DND-41 (cell line): ENCODE results near the gene SPTBN4.

ENCODE experiments used
- ATAC-seq: fragments of 200-7000 bp; cut with Tn5 transposase; 3 replicates; pipeline ENCODE4 v1.9.1; 2021; ENCODE audit warnings: low read depth; ENCODE audit not compliant: insufficient read depth
- DNase-seq: peaks from one replicate; pipeline ENCODE4 v3.0.0-alpha.2; 2020
- H2AFZ ChIP-seq: 2 replicates; pipeline ENCODE4 v1.6.0; 2012; ENCODE audit warnings: low read depth, low read length
- H3K27ac ChIP-seq: 2 replicates; pipeline ENCODE4 v1.5.1; 2012; ENCODE audit warnings: low read length, inconsistent platforms
- H3K27me3 ChIP-seq: fragments of 200-600 bp; sonication (generic); 2 replicates; pipeline ENCODE4 v1.6.0; 2012; ENCODE audit warnings: low read length, mild to moderate bottlenecking, inconsistent platforms; ENCODE audit not compliant: insufficient read depth, poor library complexity
- H3K36me3 ChIP-seq: 2 replicates; pipeline ENCODE4 v1.5.1; 2012; ENCODE audit warnings: low read length, inconsistent platforms; ENCODE audit not compliant: insufficient read depth
- H3K4me1 ChIP-seq: 2 replicates; pipeline ENCODE4 v1.5.1; 2012; ENCODE audit warnings: mild to moderate bottlenecking, low read length; ENCODE audit not compliant: insufficient read depth
- H3K4me2 ChIP-seq: 2 replicates; pipeline ENCODE4 v1.6.0; 2012; ENCODE audit warnings: mild to moderate bottlenecking, moderate library complexity, low read length, inconsistent platforms; ENCODE audit not compliant: insufficient read depth
- H3K4me3 ChIP-seq, 2 experiments: fragments of 200-600 bp in 1 of 2; shearing (Covaris generic) in 1 of 2; 2 replicates each; pipeline ENCODE4 v1.5.1; 2012 to 2016; ENCODE audit warnings: inconsistent platforms in 2 of 2, low read length in 2 of 2, mild to moderate bottlenecking in 2 of 2, low read depth in 1 of 2, moderate library complexity in 1 of 2
- H3K79me2 ChIP-seq: 2 replicates; pipeline ENCODE4 v1.6.0; 2012; ENCODE audit warnings: low read length, inconsistent platforms; ENCODE audit not compliant: insufficient read depth
- H3K9ac ChIP-seq: 2 replicates; pipeline ENCODE4 v1.6.0; 2012; ENCODE audit warnings: low read depth, mild to moderate bottlenecking, inconsistent platforms, low read length, moderate library complexity
- H3K9me3 ChIP-seq: 2 replicates; pipeline ENCODE4 v1.5.1; 2012; ENCODE audit warnings: low read length, moderate library complexity, mild to moderate bottlenecking, inconsistent platforms; ENCODE audit not compliant: insufficient read depth, severe bottlenecking
- H4K20me1 ChIP-seq: 2 replicates; pipeline ENCODE4 v1.6.0; 2012; ENCODE audit warnings: low read length; ENCODE audit not compliant: insufficient read depth
- EZH2 ChIP-seq: IDR thresholded peaks from 3 replicates; pipeline ENCODE4 v1.6.1; 2012; ENCODE audit warnings: borderline replicate concordance, low read depth, mild to moderate bottlenecking, moderate library complexity, low read length, inconsistent platforms; ENCODE audit not compliant: severe bottlenecking
- TF ChIP-seq, protein P1 (sequence below): IDR thresholded peaks from 2 replicates; pipeline ENCODE4 v1.5.1; 2012; ENCODE audit warnings: borderline replicate concordance, low read length, moderate library complexity, mild to moderate bottlenecking; ENCODE audit not compliant: poor library complexity, severe bottlenecking; ENCODE audit errors: extremely low read depth

The SPTBN4 gene

GRCh38 chr19:40553885-40554857 is 87.4 kb downstream of the SPTBN4 start:
- Histone ChIP-seq H3K27ac (no peak overlapping the region), H3K9ac (no peak overlapping the region), H4K20me1 (no peaks in the 10 kb centered on the region), H3K4me2 (no peak overlapping the region), H3K9me3 (no peaks in the 10 kb centered on the region), H3K36me3 (no peaks in the 10 kb centered on the region), H2AFZ (no peak overlapping the region), H3K27me3 (no peaks in the 10 kb centered on the region), H3K4me1 (no peaks in the 10 kb centered on the region), H3K4me3 (no peak overlapping the region), H3K79me2 (no peaks in the 10 kb centered on the region)
- TF ChIP-seq, protein P1, sequence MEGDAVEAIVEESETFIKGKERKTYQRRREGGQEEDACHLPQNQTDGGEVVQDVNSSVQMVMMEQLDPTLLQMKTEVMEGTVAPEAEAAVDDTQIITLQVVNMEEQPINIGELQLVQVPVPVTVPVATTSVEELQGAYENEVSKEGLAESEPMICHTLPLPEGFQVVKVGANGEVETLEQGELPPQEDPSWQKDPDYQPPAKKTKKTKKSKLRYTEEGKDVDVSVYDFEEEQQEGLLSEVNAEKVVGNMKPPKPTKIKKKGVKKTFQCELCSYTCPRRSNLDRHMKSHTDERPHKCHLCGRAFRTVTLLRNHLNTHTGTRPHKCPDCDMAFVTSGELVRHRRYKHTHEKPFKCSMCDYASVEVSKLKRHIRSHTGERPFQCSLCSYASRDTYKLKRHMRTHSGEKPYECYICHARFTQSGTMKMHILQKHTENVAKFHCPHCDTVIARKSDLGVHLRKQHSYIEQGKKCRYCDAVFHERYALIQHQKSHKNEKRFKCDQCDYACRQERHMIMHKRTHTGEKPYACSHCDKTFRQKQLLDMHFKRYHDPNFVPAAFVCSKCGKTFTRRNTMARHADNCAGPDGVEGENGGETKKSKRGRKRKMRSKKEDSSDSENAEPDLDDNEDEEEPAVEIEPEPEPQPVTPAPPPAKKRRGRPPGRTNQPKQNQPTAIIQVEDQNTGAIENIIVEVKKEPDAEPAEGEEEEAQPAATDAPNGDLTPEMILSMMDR: no peak
- TF ChIP-seq EZH2: no peak
- DNase-seq: no peak
- ATAC-seq: no peak

DNA sequence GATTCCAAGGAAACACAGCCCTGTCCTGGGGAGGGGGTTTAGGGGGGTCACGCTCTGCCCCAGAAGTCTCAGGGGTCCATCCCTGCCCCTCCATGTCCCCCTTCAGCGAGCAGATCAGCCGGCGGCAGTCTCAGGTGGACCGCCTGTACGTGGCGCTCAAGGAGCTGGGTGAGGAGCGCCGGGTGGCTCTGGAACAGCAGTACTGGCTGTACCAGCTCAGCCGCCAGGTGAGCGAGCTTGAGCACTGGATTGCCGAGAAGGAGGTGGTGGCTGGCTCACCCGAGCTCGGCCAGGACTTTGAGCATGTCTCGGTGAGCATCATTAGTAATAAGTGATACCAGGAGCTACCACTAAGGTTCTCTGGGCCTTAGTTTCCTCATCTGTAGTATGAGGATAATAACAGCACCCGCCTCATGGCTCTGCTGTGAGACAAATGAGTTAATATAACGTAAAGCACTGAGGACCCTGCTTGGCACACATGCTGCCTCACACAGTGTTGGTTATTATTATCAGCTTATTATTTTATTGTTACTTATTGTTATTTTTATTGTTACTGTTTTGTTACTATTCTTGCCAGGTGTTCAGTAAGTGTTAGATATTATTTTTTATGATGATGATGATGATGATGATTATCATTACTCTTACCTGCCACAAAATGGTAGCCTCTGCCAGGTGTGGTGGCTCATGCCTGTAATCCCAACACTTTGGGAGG is 89.3 kb downstream of the SPTBN4 start:
- no peak for DNase-seq
- Histone ChIP-seq H3K4me2 (no peak overlapping the region), H4K20me1 (no peaks in the 10 kb centered on the region), H2AFZ (no peak overlapping the region), H3K9me3 (no peaks in the 10 kb centered on the region), H3K27me3 (peaks cover 5% of the 10 kb centered on the region), H3K9ac (no peak overlapping the region), H3K79me2 (no peaks in the 10 kb centered on the region), H3K4me3 (no peak overlapping the region), H3K36me3 (no peaks in the 10 kb centered on the region), H3K4me1 (no peaks in the 10 kb centered on the region), H3K27ac (no peak overlapping the region)
- ATAC-seq: no peak
- TF ChIP-seq EZH2: no peak
- TF ChIP-seq, protein P1: no peak

DNA sequence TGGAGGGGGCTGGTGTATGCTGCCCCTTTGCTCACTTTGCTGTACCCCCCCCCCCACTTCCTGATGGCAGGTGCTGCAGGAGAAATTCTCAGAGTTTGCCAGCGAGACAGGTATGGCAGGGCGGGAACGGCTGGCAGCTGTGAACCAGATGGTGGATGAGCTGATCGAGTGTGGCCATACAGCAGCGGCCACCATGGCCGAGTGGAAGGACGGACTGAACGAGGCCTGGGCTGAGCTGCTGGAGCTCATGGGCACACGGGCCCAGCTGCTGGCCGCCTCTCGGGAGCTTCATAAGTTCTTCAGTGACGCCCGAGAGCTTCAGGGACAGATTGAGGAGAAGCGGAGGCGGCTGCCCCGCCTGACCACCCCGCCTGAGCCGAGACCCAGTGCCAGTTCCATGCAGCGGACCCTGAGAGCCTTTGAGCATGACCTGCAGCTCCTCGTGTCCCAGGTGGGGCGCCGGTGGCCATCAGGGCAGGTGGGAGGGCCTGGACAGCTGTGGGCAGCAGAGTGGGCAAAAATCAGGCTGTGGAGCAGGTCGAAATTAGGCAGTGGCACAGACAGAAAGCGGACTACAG is 90.2 kb downstream of the SPTBN4 start:
- no peak for ATAC-seq
- Histone ChIP-seq H3K79me2 (no peaks in the 10 kb centered on the region), H4K20me1 (no peaks in the 10 kb centered on the region), H3K27ac (no peak overlapping the region), H3K27me3 (peaks cover 5% of the 10 kb centered on the region), H3K4me3 (no peak overlapping the region), H2AFZ (no peak overlapping the region), H3K9ac (no peak overlapping the region), H3K4me2 (no peak overlapping the region), H3K36me3 (no peaks in the 10 kb centered on the region), H3K4me1 (no peaks in the 10 kb centered on the region; the same call in 1 of the 2 replicates), H3K9me3 (no peaks in the 10 kb centered on the region)
- DNase-seq: no peak
- TF ChIP-seq EZH2: no peak
- TF ChIP-seq, protein P1: no peak
